H9 (cell line): Measurements from ENCODE around the gene BPIFA3. TPM values are rescaled to one million over a fixed set of nuclear protein-coding genes. Genes with fewer than 3 reads are reported as not detected.

Source experiments
- DNase-seq: peaks from one replicate; pipeline ENCODE4 v3.0.0-alpha.2; 2017
- H2AFZ ChIP-seq: one replicate; pipeline ENCODE4 v1.6.1; 2013; ENCODE audit warnings: mild to moderate bottlenecking, low read length, control low read depth, moderate library complexity
- H2AK5ac ChIP-seq: 2 replicates; pipeline ENCODE4 v1.6.1; 2013; ENCODE audit warnings: low read length, control low read depth, mixed read lengths; ENCODE audit not compliant: insufficient read length
- H2BK120ac ChIP-seq: one replicate; pipeline ENCODE4 v1.6.1; 2013; ENCODE audit warnings: low read depth, mild to moderate bottlenecking, low read length, control low read depth, inconsistent platforms; ENCODE audit not compliant: poor library complexity, severe bottlenecking
- H2BK12ac ChIP-seq: 2 replicates; pipeline ENCODE4 v1.6.1; 2013; ENCODE audit warnings: low read length, control low read depth, mixed read lengths, low read depth; ENCODE audit not compliant: insufficient read length
- H2BK15ac ChIP-seq: 2 replicates; pipeline ENCODE4 v1.6.1; 2013; ENCODE audit warnings: low read depth, low read length, control low read depth
- H2BK20ac ChIP-seq: one replicate; pipeline ENCODE4 v1.6.1; 2013; ENCODE audit warnings: low read depth, mild to moderate bottlenecking, low read length, control low read depth, inconsistent platforms; ENCODE audit not compliant: poor library complexity, severe bottlenecking
- H2BK5ac ChIP-seq: 2 replicates; pipeline ENCODE4 v1.6.1; 2013; ENCODE audit warnings: low read length, control low read depth, mixed read lengths; ENCODE audit not compliant: insufficient read length
- H3K14ac ChIP-seq: 2 replicates; pipeline ENCODE4 v1.6.1; 2013; ENCODE audit warnings: low read length, control low read depth; ENCODE audit not compliant: insufficient read depth
- H3K18ac ChIP-seq: 2 replicates; pipeline ENCODE4 v1.6.1; 2013; ENCODE audit warnings: low read depth, mild to moderate bottlenecking, mixed read lengths, low read length, control low read depth; ENCODE audit not compliant: insufficient read length
- H3K23ac ChIP-seq: 2 replicates; pipeline ENCODE4 v1.6.1; 2013; ENCODE audit warnings: low read length, control low read depth, mixed read lengths, low read depth; ENCODE audit not compliant: insufficient read length
- H3K23me2 ChIP-seq: 2 replicates; pipeline ENCODE4 v1.6.1; 2013; ENCODE audit warnings: low read depth, mild to moderate bottlenecking, mixed read lengths, low read length, control low read depth; ENCODE audit not compliant: insufficient read length, poor library complexity, severe bottlenecking
- H3K27ac ChIP-seq: 2 replicates; pipeline ENCODE4 v1.5.1; 2013; ENCODE audit warnings: low read length, control low read depth, mixed read lengths, low read depth; ENCODE audit not compliant: insufficient read length
- H3K27me3 ChIP-seq: 2 replicates; pipeline ENCODE4 v1.6.1; 2013; ENCODE audit warnings: low read length, control low read depth, inconsistent platforms; ENCODE audit not compliant: insufficient read depth
- H3K4ac ChIP-seq: 2 replicates; pipeline ENCODE4 v1.6.1; 2013; ENCODE audit warnings: low read depth, mild to moderate bottlenecking, control low read depth, inconsistent platforms, low read length, moderate library complexity
- H3K4me1 ChIP-seq: 2 replicates; pipeline ENCODE4 v1.6.1; 2013; ENCODE audit warnings: low read length, control low read depth, inconsistent platforms; ENCODE audit not compliant: insufficient read depth
- H3K4me2 ChIP-seq: 2 replicates; pipeline ENCODE4 v1.6.1; 2013; ENCODE audit warnings: low read length, control low read depth, mixed read lengths; ENCODE audit not compliant: insufficient read length, insufficient read depth
- H3K56ac ChIP-seq: 2 replicates; pipeline ENCODE4 v1.6.1; 2013; ENCODE audit warnings: low read depth, mild to moderate bottlenecking, mixed read lengths, low read length, control low read depth; ENCODE audit not compliant: insufficient read length
- H3K79me1 ChIP-seq: 2 replicates; pipeline ENCODE4 v1.6.1; 2013; ENCODE audit warnings: low read depth, mild to moderate bottlenecking, moderate library complexity, low read length, control low read depth, inconsistent platforms; ENCODE audit not compliant: insufficient read depth, poor library complexity, severe bottlenecking
- H3K79me2 ChIP-seq: 2 replicates; pipeline ENCODE4 v1.6.1; 2013; ENCODE audit warnings: low read length, control low read depth, inconsistent platforms; ENCODE audit not compliant: insufficient read depth
- H3K9ac ChIP-seq: 2 replicates; pipeline ENCODE4 v1.6.1; 2013; ENCODE audit warnings: low read length, control low read depth, mixed read lengths; ENCODE audit not compliant: insufficient read length; ENCODE audit errors: extremely low read depth
- H3K9me3 ChIP-seq: one replicate; pipeline ENCODE4 v1.6.1; 2013; ENCODE audit warnings: low read depth, low read length, inconsistent platforms; ENCODE audit not compliant: control insufficient read depth
- H3T11ph ChIP-seq: one replicate; pipeline ENCODE4 v1.6.1; 2013; ENCODE audit warnings: mild to moderate bottlenecking, low read length, control low read depth, inconsistent platforms
- H4K20me1 ChIP-seq: one replicate; pipeline ENCODE4 v1.6.1; 2013; ENCODE audit not compliant: control insufficient read depth, insufficient read length, insufficient read depth
- H4K5ac ChIP-seq: 2 replicates; pipeline ENCODE4 v1.6.1; 2013; ENCODE audit warnings: low read depth, mild to moderate bottlenecking, mixed read lengths, low read length, control low read depth; ENCODE audit not compliant: insufficient read length
- H4K8ac ChIP-seq: replicated peaks from 2 replicates; pipeline ENCODE4 v1.6.1; 2013; ENCODE audit warnings: low read length, control low read depth, mixed read lengths, low read depth; ENCODE audit not compliant: insufficient read length
- H4K91ac ChIP-seq: 2 replicates; pipeline ENCODE4 v1.6.1; 2013; ENCODE audit warnings: low read depth, mild to moderate bottlenecking, moderate library complexity, mixed read lengths, low read length, control low read depth; ENCODE audit not compliant: insufficient read length
- H3K27ac Mint-ChIP-seq, 3 experiments: 2 replicates in 2 of 3; 3 replicates in 1 of 3; pipeline ENCODE4 v1.8.0; 2020 to 2021; ENCODE audit warnings: mixed read lengths in 3 of 3, mild to moderate bottlenecking in 1 of 3, moderate library complexity in 1 of 3
- H3K27me3 Mint-ChIP-seq: 2 replicates; pipeline ENCODE4 v1.8.0; 2021; ENCODE audit warnings: low read depth, mild to moderate bottlenecking, moderate library complexity, mixed read lengths
- H3K36me3 Mint-ChIP-seq, 3 experiments: 2 replicates in 2 of 3; 3 replicates in 1 of 3; pipeline ENCODE4 v1.8.0; 2020 to 2021; ENCODE audit warnings: low read depth in 3 of 3, mixed read lengths in 3 of 3; ENCODE audit not compliant: insufficient read depth in 1 of 3
- H3K4me1 Mint-ChIP-seq, 2 experiments: 2 replicates each; pipeline ENCODE4 v1.8.0; 2020; ENCODE audit warnings: mixed read lengths in 2 of 2
- H3K4me3 Mint-ChIP-seq, 2 experiments: 2 replicates in 1 of 2; 3 replicates in 1 of 2; pipeline ENCODE4 v1.8.0; 2020 to 2021; ENCODE audit warnings: mild to moderate bottlenecking in 2 of 2, mixed read lengths in 2 of 2, moderate library complexity in 1 of 2
- H3K9me3 Mint-ChIP-seq, 2 experiments: 2 replicates in 1 of 2; 3 replicates in 1 of 2; pipeline ENCODE4 v1.8.0; 2020; ENCODE audit warnings: mild to moderate bottlenecking in 2 of 2, mixed read lengths in 2 of 2, moderate library complexity in 1 of 2
- WGBS: extraction: QIAGEN DNeasy Blood & Tissue Kit; methylation state at CpG from one replicate; pipeline ENCODE4 v1.1.7; 2013; ENCODE audit warnings: missing lambda C conversion rate, low lambda C conversion rate, mixed read lengths; ENCODE audit not compliant: insufficient read length; ENCODE audit errors: extremely low coverage; 5-methylcytosine and 5-hydroxymethylcytosine counted together
- total RNA-seq: library from RNA; stranded (reverse); gene quantifications from 2 replicates; pipeline ENCODE4 v1.2.1, GENCODE V29; 2021
- TF ChIP-seq, protein P1 (sequence below): fragments of 200-600 bp; sonication (generic); conservative IDR thresholded peaks from 3 replicates; pipeline ENCODE4 v1.8.0; 2021; ENCODE audit warnings: antibody characterized with exemption, mild to moderate bottlenecking

The BPIFA3 gene
- total RNA-seq, 1 experiment from 2014 or later: not detected

DNA sequence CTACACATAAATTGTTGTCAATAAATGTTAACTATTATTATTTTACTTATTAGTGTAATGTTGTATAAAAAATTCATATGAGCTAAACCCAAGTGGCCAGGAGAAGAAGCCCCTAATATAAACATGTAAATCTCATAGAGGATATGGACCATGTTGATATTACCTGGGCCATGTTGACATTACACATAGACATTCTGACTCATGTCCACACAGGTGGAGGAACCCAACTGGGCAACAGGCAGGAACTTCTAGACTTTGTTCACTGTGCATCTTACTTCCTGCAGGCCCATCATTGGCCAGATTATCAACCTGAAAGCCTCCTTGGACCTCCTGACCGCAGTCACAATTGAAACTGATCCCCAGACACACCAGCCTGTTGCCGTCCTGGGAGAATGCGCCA, 42.0 kb upstream of the BPIFA3 start:
- Mint-ChIP-seq H3K27me3 (peaks cover 7% of the 10 kb centered on the region), H3K4me3 (no peak overlapping the region), H3K4me1 (peaks cover 23 to 26% of the 10 kb centered on the region in 2 experiments), H3K9me3 (peaks cover 8 to 15% of the 10 kb centered on the region in 2 experiments; a peak in 4 of 5 replicates), H3K27ac (no peak overlapping the region), H3K36me3 (no peaks in the 10 kb centered on the region)
- H3K56ac ChIP-seq: no peak overlapping the region
- H3K23me2 ChIP-seq: no peaks in the 10 kb centered on the region
- H3K14ac ChIP-seq: no peak overlapping the region
- H2BK20ac ChIP-seq: no peak overlapping the region
- H3K79me1 ChIP-seq: no peaks in the 10 kb centered on the region
- no peak for DNase-seq
- H2AFZ ChIP-seq: no peak overlapping the region
- no peak overlapping the region for H4K91ac ChIP-seq
- no peaks in the 10 kb centered on the region for H3K9me3 ChIP-seq
- H2AK5ac ChIP-seq: no peak overlapping the region
- H3K4ac ChIP-seq: no peak overlapping the region
- TF ChIP-seq, protein P1, sequence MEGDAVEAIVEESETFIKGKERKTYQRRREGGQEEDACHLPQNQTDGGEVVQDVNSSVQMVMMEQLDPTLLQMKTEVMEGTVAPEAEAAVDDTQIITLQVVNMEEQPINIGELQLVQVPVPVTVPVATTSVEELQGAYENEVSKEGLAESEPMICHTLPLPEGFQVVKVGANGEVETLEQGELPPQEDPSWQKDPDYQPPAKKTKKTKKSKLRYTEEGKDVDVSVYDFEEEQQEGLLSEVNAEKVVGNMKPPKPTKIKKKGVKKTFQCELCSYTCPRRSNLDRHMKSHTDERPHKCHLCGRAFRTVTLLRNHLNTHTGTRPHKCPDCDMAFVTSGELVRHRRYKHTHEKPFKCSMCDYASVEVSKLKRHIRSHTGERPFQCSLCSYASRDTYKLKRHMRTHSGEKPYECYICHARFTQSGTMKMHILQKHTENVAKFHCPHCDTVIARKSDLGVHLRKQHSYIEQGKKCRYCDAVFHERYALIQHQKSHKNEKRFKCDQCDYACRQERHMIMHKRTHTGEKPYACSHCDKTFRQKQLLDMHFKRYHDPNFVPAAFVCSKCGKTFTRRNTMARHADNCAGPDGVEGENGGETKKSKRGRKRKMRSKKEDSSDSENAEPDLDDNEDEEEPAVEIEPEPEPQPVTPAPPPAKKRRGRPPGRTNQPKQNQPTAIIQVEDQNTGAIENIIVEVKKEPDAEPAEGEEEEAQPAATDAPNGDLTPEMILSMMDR: no peak
- H2BK15ac ChIP-seq: no peak overlapping the region
- no peak overlapping the region for H4K5ac ChIP-seq
- no peak overlapping the region for H3K9ac ChIP-seq
- no peak overlapping the region for H3T11ph ChIP-seq
- H3K4me1 ChIP-seq: no peaks in the 10 kb centered on the region
- no peak overlapping the region for H3K18ac ChIP-seq
- no peaks in the 10 kb centered on the region for H3K27me3 ChIP-seq
- no peak overlapping the region for H2BK12ac ChIP-seq
- no peaks in the 10 kb centered on the region for H3K79me2 ChIP-seq
- no peak overlapping the region for H3K4me2 ChIP-seq
- no peak overlapping the region for H2BK120ac ChIP-seq
- H3K27ac ChIP-seq: no peak overlapping the region
- H3K23ac ChIP-seq: no peak overlapping the region
- no peaks in the 10 kb centered on the region for H4K20me1 ChIP-seq
- no peak overlapping the region for H2BK5ac ChIP-seq
- H4K8ac ChIP-seq: no peak overlapping the region
- WGBS: no CpG with 5 or more reads among the region's 3 CpGs
